ENCODE results near the gene IFI35. TPM values are rescaled to one million over a fixed set of nuclear protein-coding genes. Genes with fewer than 3 reads are reported as not detected.

The IFI35 gene
- total and polyA plus RNA-seq, 9 of the 15 experiments (the other 6 are each of a cell fraction or from before 2014, with no cell fraction given) = 4.4 to 13.1 (median 10.2) TPM

DNA sequence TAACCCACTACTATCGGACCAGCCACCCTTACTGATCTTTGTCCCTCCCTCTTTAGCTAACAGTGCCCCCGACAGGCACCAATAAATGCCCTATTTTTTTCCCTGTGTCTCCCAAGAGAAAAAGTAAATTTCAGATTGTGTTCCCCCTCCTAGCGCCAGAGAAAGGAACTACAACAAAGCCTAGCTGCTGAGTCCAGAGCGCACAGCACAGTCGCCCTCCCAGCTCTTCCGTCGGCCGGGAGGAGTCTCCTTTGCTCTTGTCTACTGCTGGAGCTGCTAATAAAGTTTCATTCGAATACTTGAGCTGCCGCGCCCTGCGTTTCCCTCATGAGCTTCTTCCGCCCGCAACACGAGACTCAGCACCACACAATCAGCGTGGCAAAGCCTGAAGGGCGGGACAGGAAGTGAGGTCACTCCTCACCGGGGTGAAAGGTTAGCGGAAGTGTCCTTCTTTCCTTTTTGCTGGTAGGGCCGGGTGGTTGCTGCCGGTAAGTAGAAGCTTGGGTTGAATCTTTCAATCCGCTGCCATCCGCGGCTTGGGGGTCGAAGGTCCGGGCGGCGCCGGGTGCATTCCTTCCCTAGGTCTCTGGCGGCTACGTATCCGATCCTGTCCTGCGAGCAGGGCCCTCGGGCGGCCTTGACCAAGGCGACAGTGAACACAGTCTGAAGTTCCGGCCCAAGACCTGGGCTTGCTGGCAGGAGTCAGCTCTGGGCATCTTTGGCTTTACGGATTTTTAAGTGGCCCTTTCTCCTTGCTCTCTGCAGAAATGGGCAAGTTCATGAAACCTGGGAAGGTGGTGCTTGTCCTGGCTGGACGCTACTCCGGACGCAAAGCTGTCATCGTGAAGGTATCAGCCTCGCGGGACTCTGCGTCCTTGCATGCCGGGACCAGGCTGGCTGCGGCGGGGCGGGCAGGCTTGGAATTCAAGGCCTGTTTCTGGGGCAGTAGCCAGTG lies 8.3 kb upstream of the IFI35 start, which contains the start of gene RPL27 (continued):
- TF ChIP-seq, protein P1, sequence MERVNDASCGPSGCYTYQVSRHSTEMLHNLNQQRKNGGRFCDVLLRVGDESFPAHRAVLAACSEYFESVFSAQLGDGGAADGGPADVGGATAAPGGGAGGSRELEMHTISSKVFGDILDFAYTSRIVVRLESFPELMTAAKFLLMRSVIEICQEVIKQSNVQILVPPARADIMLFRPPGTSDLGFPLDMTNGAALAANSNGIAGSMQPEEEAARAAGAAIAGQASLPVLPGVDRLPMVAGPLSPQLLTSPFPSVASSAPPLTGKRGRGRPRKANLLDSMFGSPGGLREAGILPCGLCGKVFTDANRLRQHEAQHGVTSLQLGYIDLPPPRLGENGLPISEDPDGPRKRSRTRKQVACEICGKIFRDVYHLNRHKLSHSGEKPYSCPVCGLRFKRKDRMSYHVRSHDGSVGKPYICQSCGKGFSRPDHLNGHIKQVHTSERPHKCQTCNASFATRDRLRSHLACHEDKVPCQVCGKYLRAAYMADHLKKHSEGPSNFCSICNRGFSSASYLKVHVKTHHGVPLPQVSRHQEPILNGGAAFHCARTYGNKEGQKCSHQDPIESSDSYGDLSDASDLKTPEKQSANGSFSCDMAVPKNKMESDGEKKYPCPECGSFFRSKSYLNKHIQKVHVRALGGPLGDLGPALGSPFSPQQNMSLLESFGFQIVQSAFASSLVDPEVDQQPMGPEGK (CRISPR knock-in tag; IDR thresholded peaks at IDR 0.05; ENCODE audit: borderline replicate concordance) = no peak
- TF ChIP-seq ZNF431 (CRISPR knock-in tag; IDR thresholded peaks at IDR 0.05) = peak; percentile 38; the same call in 1 of the 2 replicates
- TF ChIP-seq ZNF408 (CRISPR knock-in tag; IDR thresholded peaks at IDR 0.05; ENCODE audit: low read depth) = no peak
- TF ChIP-seq CTBP1 (IDR thresholded peaks at IDR 0.05; ENCODE audit: borderline replicate concordance) = peak; percentile 90
- TF ChIP-seq PPARD (CRISPR knock-in tag; IDR thresholded peaks at IDR 0.05) = no peak
- peak; percentile 32 for TF ChIP-seq NFIC (IDR thresholded peaks at IDR 0.05)
- TF ChIP-seq RFX7 (CRISPR knock-in tag; IDR thresholded peaks at IDR 0.05) = no peak
- no peak for TF ChIP-seq ZNF695 (CRISPR knock-in tag; IDR thresholded peaks at IDR 0.05)
- TF ChIP-seq, protein P2, sequence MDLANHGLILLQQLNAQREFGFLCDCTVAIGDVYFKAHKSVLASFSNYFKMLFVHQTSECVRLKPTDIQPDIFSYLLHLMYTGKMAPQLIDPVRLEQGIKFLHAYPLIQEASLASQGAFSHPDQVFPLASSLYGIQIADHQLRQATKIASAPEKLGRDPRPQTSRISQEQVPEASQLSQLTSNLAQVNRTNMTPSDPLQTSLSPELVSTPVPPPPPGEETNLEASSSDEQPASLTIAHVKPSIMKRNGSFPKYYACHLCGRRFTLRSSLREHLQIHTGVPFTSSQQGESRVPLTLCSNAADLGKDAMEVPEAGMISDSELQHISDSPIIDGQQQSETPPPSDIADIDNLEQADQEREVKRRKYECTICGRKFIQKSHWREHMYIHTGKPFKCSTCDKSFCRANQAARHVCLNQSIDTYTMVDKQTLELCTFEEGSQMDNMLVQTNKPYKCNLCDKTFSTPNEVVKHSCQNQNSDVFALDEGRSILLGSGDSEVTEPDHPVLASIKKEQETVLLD (IDR thresholded peaks at IDR 0.05) = peak; percentile 68; the same call in 1 of the 2 replicates
- TF ChIP-seq ZNF124 (CRISPR knock-in tag; IDR thresholded peaks at IDR 0.05) = no peak
- TF ChIP-seq TAF15 (IDR thresholded peaks at IDR 0.05; ENCODE audit: low read depth, low read length) = no peak
- TF ChIP-seq HNRNPLL (IDR thresholded peaks at IDR 0.05; ENCODE audit: low read depth, low read length, poor library complexity, severe bottlenecking) = peak; percentile 62
- TF ChIP-seq, protein P3, sequence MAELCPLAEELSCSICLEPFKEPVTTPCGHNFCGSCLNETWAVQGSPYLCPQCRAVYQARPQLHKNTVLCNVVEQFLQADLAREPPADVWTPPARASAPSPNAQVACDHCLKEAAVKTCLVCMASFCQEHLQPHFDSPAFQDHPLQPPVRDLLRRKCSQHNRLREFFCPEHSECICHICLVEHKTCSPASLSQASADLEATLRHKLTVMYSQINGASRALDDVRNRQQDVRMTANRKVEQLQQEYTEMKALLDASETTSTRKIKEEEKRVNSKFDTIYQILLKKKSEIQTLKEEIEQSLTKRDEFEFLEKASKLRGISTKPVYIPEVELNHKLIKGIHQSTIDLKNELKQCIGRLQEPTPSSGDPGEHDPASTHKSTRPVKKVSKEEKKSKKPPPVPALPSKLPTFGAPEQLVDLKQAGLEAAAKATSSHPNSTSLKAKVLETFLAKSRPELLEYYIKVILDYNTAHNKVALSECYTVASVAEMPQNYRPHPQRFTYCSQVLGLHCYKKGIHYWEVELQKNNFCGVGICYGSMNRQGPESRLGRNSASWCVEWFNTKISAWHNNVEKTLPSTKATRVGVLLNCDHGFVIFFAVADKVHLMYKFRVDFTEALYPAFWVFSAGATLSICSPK (IDR thresholded peaks at IDR 0.05; ENCODE audit: borderline replicate concordance) = no peak
- no peak for TF ChIP-seq ZNF707 (CRISPR knock-in tag; conservative IDR thresholded peaks at IDR 0.05)
- peak; percentile 63 for TF ChIP-seq ASH1L (IDR thresholded peaks at IDR 0.05; ENCODE audit: borderline replicate concordance, low read depth, partially characterized antibody)
- no peak for TF ChIP-seq IRF2 (CRISPR knock-in tag; IDR thresholded peaks at IDR 0.05)
- TF ChIP-seq POLR2A (conservative IDR thresholded peaks at IDR 0.05) = peak; percentile 99
- TF ChIP-seq PTBP1 (IDR thresholded peaks at IDR 0.05; ENCODE audit: low read depth, low read length) = no peak
- TF ChIP-seq STAT5A (IDR thresholded peaks at IDR 0.05; ENCODE audit: borderline replicate concordance, low read length) = peak; percentile 29; the same call in 1 of the 2 replicates
- TF ChIP-seq, protein P4, sequence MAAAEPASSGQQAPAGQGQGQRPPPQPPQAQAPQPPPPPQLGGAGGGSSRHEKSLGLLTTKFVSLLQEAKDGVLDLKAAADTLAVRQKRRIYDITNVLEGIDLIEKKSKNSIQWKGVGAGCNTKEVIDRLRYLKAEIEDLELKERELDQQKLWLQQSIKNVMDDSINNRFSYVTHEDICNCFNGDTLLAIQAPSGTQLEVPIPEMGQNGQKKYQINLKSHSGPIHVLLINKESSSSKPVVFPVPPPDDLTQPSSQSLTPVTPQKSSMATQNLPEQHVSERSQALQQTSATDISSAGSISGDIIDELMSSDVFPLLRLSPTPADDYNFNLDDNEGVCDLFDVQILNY (CRISPR knock-in tag; IDR thresholded peaks at IDR 0.05) = no peak
